Type B pancreatic cell (in vitro differentiated cells): ENCODE results near the gene PSMA5. TPM values are rescaled to one million over a fixed set of nuclear protein-coding genes. Genes with fewer than 3 reads are reported as not detected.

Experiments used
- DNase-seq: peaks from one replicate; pipeline ENCODE4 v3.0.0; 2021; ENCODE audit warnings: mixed read lengths; ENCODE audit not compliant: unreplicated experiment; ENCODE audit errors: extremely low spot score
- H3K27ac Mint-ChIP-seq: 2 replicates; pipeline ENCODE4 v1.8.0; 2021; ENCODE audit warnings: mild to moderate bottlenecking, mixed read lengths
- H3K27me3 Mint-ChIP-seq: 2 replicates; pipeline ENCODE4 v1.8.0; 2021; ENCODE audit warnings: mixed read lengths
- H3K36me3 Mint-ChIP-seq: 2 replicates; pipeline ENCODE4 v1.8.0; 2021; ENCODE audit warnings: mixed read lengths
- H3K4me1 Mint-ChIP-seq: one replicate; pipeline ENCODE4 v1.8.0; 2021; ENCODE audit warnings: mixed read lengths; ENCODE audit not compliant: unreplicated experiment
- H3K4me3 Mint-ChIP-seq: 2 replicates; pipeline ENCODE4 v1.8.0; 2021; ENCODE audit warnings: mild to moderate bottlenecking, mixed read lengths
- H3K9me3 Mint-ChIP-seq: 2 replicates; pipeline ENCODE4 v1.8.0; 2021; ENCODE audit warnings: mixed read lengths
- CTCF ChIP-seq: fragments of 200-600 bp; sonication (generic); conservative IDR thresholded peaks from 2 replicates; pipeline ENCODE4 v1.5.0; 2021; ENCODE audit warnings: antibody characterized with exemption, mild to moderate bottlenecking
- total RNA-seq: library from RNA; stranded (reverse); gene quantifications from 2 replicates; pipeline ENCODE4 v1.2.1, GENCODE V29; 2021; ENCODE audit warnings: low replicate concordance

The PSMA5 gene
- total RNA-seq, 1 donor from 2014 or later = 84.3 TPM

- no peak for DNase-seq
- Mint-ChIP-seq H3K4me3 (no peak overlapping the region), H3K27me3 (peaks cover 8% of the 10 kb centered on the region), H3K36me3 (peaks cover 7% of the 10 kb centered on the region), H3K4me1 (peaks cover 12% of the 10 kb centered on the region), H3K27ac (no peak overlapping the region), H3K9me3 (no peaks in the 10 kb centered on the region)
- TF ChIP-seq CTCF = no peak
Measured at GRCh38 chr1:109400035-109400655, 26.1 kb downstream of the PSMA5 start.

DNA sequence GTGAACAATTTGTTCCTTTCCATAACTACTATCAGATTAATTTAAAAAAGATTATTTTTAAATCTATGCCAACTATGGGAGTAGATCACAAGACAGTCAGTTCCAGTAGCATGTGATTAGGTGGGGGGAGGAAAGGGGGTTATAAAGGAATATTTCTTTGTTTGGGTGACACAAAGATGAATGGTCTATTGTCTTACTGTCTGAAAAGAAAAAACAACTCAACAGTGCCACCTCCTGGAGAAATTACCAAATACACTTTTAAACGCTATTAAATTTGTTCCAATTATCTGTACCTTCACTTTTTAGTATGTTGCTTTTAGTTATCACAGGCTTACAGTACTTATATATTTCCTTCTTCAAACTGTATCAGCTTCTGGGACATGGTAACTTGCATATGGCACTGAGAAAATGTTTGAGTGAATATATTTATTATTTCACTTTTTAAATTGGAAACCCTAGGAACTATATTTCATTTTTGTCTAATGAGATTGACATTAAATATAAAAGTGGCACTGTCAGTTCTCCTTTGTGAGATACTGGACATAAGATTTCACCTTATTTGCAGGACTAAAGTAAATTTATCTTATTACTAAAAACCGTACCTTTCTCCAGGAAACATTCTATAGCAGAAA lies 26.8 kb downstream of the PSMA5 start:
- Mint-ChIP-seq H3K27ac (peak overlapping the region; percentile 89), H3K4me1 (peaks cover 17% of the 10 kb centered on the region), H3K4me3 (peak overlapping the region; percentile 90), H3K9me3 (no peaks in the 10 kb centered on the region), H3K36me3 (peaks cover 3% of the 10 kb centered on the region), H3K27me3 (peaks cover 8% of the 10 kb centered on the region)
- TF ChIP-seq CTCF = peak; percentile 86
- no peak for DNase-seq

- Mint-ChIP-seq H3K4me3 (peak overlapping the region; percentile 90), H3K27ac (peak overlapping the region; percentile 89), H3K36me3 (peaks cover under 1% of the 10 kb centered on the region), H3K27me3 (peaks cover 8% of the 10 kb centered on the region), H3K4me1 (peaks cover 17% of the 10 kb centered on the region), H3K9me3 (no peaks in the 10 kb centered on the region)
- no peak for DNase-seq
- TF ChIP-seq CTCF = no peak
Measured at GRCh38 chr1:109398343-109399225, 27.7 kb downstream of the PSMA5 start.

- peaks cover 25% of the 10 kb centered on the region for H3K4me1 Mint-ChIP-seq
- peak within 1 kb of the TSS; percentile 95 for H3K4me3 Mint-ChIP-seq
- no peaks in the 10 kb centered on the region for H3K36me3 Mint-ChIP-seq
- peaks cover 8% of the 10 kb centered on the region for H3K27me3 Mint-ChIP-seq
- no peaks in the 10 kb centered on the region for H3K9me3 Mint-ChIP-seq
- peak; percentile 92 for DNase-seq
- peak within 1 kb of the TSS; percentile 94 for H3K27ac Mint-ChIP-seq
- TF ChIP-seq CTCF = no peak
Measured at GRCh38 chr1:109397581-109398342, 28.5 kb downstream of the PSMA5 start, which contains the start of gene SORT1. SORT1 (minus strand) TSS chr1:109397918; CDS start chr1:109397892, 26 bp downstream.
